ENCODE data around the gene PCSK6.

PCSK6 gene

DNA sequence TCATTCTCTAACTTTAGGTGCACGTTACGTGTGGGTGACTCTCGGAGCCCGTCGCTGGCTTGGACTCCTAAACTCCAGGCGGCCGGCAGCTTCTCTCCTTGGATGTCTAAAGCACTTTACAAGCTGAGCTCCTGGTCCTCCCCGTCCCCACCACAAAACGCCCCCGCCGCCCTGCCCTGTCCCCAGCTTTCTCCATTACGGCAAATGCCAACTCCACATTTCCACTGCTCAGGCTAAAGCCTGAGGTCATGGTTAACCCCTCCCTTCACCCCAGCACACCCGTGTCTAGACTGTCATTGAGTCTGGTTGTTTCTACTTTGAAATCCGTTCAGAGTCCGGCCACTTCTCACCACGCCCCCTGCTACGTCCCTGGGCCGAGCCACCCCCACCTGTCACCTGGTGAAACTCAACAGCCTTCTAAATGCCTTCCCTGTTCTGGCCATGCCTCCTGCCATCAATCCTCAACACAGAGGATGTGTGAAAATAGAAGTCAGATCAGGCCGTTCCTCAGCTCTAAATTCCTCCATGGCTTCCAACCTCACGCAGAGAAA lies 8.1 kb upstream of the PCSK6 start:
- Histone ChIP-seq H3K27me3 (ENCODE audit: low read depth, low read length) (no peaks in the 10 kb centered on the region), H3K36me3 (ENCODE audit: control insufficient read depth in 1 of 2, insufficient read depth in 2 of 2, low read length in 2 of 2) (no peaks in the 10 kb centered on the region), H3K4me3 (ENCODE audit: low read depth in 1 of 2, low read length in 2 of 2) (no peak overlapping the region), H3K27ac (ENCODE audit: low read length) (no peak overlapping the region), H3K9me3 (ENCODE audit: control insufficient read depth in 1 of 2, low read length in 2 of 2) (no peaks in the 10 kb centered on the region), H3K4me1 (ENCODE audit: control insufficient read depth in 1 of 2, insufficient read depth in 2 of 2, low read length in 2 of 2) (peaks cover 8 to 33% of the 10 kb centered on the region in 2 donors)

- H3K4me1 ChIP-seq (ENCODE audit: control insufficient read depth in 1 of 2, insufficient read depth in 2 of 2, low read length in 2 of 2): peaks cover 8 to 31% of the 10 kb centered on the region in 2 donors
These were observed 7.5 kb upstream of the PCSK6 start for GRCh38 chr15:101497017-101497416.

GRCh38 chr15:101496198-101496986 lies 6.9 kb upstream of the PCSK6 start:
- no peaks in the 10 kb centered on the region for H3K9me3 ChIP-seq (ENCODE audit: control insufficient read depth in 1 of 2, low read length in 2 of 2)
- no peaks in the 10 kb centered on the region for H3K27me3 ChIP-seq (ENCODE audit: low read depth, low read length)
- H3K4me3 ChIP-seq (ENCODE audit: low read depth in 1 of 2, low read length in 2 of 2): no peak overlapping the region
- no peak overlapping the region for H3K27ac ChIP-seq (ENCODE audit: low read length)
- peaks cover 8 to 25% of the 10 kb centered on the region in 2 donors for H3K4me1 ChIP-seq (ENCODE audit: control insufficient read depth in 1 of 2, insufficient read depth in 2 of 2, low read length in 2 of 2)
- H3K36me3 ChIP-seq (ENCODE audit: control insufficient read depth in 1 of 2, insufficient read depth in 2 of 2, low read length in 2 of 2): no peaks in the 10 kb centered on the region

More at GRCh38 chr15:101497017-101497416, 7.5 kb upstream of the PCSK6 start:
- no peaks in the 10 kb centered on the region for H3K9me3 ChIP-seq (ENCODE audit: control insufficient read depth in 1 of 2, low read length in 2 of 2)
- H3K27ac ChIP-seq (ENCODE audit: low read length): no peak overlapping the region
- no peaks in the 10 kb centered on the region for H3K27me3 ChIP-seq (ENCODE audit: low read depth, low read length)
- H3K4me3 ChIP-seq (ENCODE audit: low read depth in 1 of 2, low read length in 2 of 2): no peak overlapping the region
- H3K36me3 ChIP-seq (ENCODE audit: control insufficient read depth in 1 of 2, insufficient read depth in 2 of 2, low read length in 2 of 2): no peaks in the 10 kb centered on the region

DNA sequence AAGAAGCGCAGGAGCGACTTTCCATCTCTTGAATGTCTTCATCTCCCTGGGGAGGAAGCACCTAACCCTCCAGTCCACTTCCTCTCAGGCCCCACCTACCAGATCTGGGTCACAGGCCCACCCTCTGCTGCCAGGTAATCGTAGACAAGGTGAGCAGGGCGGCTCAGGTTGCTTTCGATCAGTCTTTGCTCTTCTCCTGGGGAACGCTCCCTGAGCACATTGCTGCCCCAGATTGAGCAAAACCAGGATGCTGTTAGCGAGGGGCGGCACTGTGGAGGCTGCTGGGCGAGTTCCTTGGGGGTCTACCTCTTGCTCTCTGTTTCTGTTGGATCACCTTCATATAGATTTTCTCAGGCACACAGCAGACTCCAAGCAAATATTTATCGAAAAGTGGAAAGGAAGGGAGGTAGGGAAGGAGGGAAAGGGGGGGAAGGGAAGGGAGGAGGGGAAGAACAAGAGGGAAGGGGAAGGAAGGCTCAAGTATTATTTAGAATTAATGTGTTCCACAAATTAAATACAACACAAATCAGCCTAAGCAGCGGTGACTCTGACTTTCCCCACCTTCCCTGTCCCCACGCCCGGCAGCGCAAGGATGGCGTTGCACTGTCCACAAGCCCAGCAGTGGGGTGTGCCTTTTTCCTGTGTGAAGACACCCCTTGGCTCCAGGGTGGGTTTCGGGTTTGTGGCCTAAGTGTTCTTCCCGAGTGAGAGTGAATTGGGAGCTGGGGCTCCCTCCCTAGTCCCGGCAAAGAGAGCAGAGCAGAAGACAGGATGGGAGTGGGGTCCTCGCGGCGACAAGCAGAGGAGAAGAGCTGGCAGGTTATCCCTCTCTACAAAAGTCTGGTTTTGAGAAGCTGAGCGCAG lies 6.1 kb upstream of the PCSK6 start:
- Histone ChIP-seq H3K9me3 (ENCODE audit: control insufficient read depth in 1 of 2, low read length in 2 of 2) (no peaks in the 10 kb centered on the region), H3K4me3 (ENCODE audit: low read depth in 1 of 2, low read length in 2 of 2) (no peak overlapping the region), H3K36me3 (ENCODE audit: control insufficient read depth in 1 of 2, insufficient read depth in 2 of 2, low read length in 2 of 2) (no peaks in the 10 kb centered on the region), H3K27me3 (ENCODE audit: low read depth, low read length) (no peaks in the 10 kb centered on the region), H3K27ac (ENCODE audit: low read length) (no peak overlapping the region), H3K4me1 (ENCODE audit: control insufficient read depth in 1 of 2, insufficient read depth in 2 of 2, low read length in 2 of 2) (peaks cover 4 to 17% of the 10 kb centered on the region in 2 donors)

GRCh38 chr15:101494251-101494796 lies 4.8 kb upstream of the PCSK6 start:
- Histone ChIP-seq H3K4me1 (ENCODE audit: control insufficient read depth in 1 of 2, insufficient read depth in 2 of 2, low read length in 2 of 2) (peaks cover 0 to 6% of the 10 kb centered on the region in 2 donors), H3K27me3 (ENCODE audit: low read depth, low read length) (no peaks in the 10 kb centered on the region), H3K36me3 (ENCODE audit: control insufficient read depth in 1 of 2, insufficient read depth in 2 of 2, low read length in 2 of 2) (no peaks in the 10 kb centered on the region), H3K4me3 (ENCODE audit: low read depth in 1 of 2, low read length in 2 of 2) (no peak overlapping the region), H3K27ac (ENCODE audit: low read length) (no peak overlapping the region), H3K9me3 (ENCODE audit: control insufficient read depth in 1 of 2, low read length in 2 of 2) (no peaks in the 10 kb centered on the region)

DNA sequence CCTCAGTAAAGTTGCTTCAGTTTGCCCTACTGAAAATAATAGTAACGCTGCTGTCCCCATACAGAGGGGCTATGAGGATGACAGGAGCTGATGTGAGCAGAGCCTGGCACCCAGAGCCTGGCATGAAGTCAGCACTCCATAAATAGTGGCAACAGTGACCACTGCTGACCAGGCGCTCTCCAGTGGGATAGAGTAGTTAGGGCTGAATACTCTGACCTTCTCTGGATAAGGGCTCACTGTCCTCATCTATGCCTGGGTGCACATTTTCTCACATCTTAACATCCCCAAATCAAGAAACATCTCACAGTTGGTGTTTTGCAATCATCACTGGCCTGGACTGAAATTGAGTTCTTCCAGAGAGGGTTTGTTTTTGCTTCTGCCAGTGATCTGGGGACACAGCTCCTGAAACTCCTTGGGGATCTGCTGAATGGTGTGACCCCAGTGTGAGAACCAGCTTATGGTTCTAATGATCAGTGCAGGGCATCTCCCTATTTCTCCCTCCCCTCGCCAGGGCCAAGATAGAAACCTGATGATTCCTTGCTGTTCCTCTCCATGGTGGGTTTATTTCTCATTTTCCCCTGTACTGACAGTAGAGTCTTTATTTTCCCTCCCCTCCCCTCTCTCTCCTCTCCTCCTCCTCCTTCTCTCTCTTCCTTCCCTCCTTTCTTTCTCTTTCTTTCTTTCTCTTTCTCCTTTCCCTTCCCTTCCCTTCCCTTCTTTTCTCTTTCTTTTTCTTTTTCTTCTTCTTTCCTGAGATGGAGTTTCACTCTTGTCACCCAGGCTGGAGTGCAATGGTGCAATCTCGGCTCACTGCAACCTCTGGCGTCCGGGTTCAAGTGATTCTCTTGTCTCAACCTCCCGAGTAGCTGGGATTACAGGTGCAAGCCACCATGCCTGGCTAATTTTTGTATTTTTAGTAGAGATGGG lies 3.5 kb upstream of the PCSK6 start:
- peaks cover 4% of the 10 kb centered on the region for H3K27me3 ChIP-seq (ENCODE audit: low read depth, low read length)
- H3K4me3 ChIP-seq (ENCODE audit: low read depth in 1 of 2, low read length in 2 of 2): no peak overlapping the region
- no peaks in the 10 kb centered on the region for H3K9me3 ChIP-seq (ENCODE audit: control insufficient read depth in 1 of 2, low read length in 2 of 2)
- H3K27ac ChIP-seq (ENCODE audit: low read length): no peak overlapping the region
- H3K36me3 ChIP-seq (ENCODE audit: control insufficient read depth in 1 of 2, insufficient read depth in 2 of 2, low read length in 2 of 2): no peaks in the 10 kb centered on the region
- H3K4me1 ChIP-seq (ENCODE audit: control insufficient read depth in 1 of 2, insufficient read depth in 2 of 2, low read length in 2 of 2): peaks cover 0 to 10% of the 10 kb centered on the region in 2 donors

- H3K9me3 ChIP-seq (ENCODE audit: control insufficient read depth in 1 of 2, low read length in 2 of 2): no peaks in the 10 kb centered on the region
- no peaks in the 10 kb centered on the region for H3K36me3 ChIP-seq (ENCODE audit: control insufficient read depth in 1 of 2, insufficient read depth in 2 of 2, low read length in 2 of 2)
- H3K27ac ChIP-seq (ENCODE audit: low read length): no peak overlapping the region
- H3K4me3 ChIP-seq (ENCODE audit: low read depth in 1 of 2, low read length in 2 of 2): no peak overlapping the region
- H3K4me1 ChIP-seq (ENCODE audit: control insufficient read depth in 1 of 2, insufficient read depth in 2 of 2, low read length in 2 of 2): peaks cover 0 to 10% of the 10 kb centered on the region in 2 donors
- H3K27me3 ChIP-seq (ENCODE audit: low read depth, low read length): peaks cover 6% of the 10 kb centered on the region
These were observed 2.5 kb upstream of the PCSK6 start for GRCh38 chr15:101491734-101492640.

- no peak overlapping the region for H3K27ac ChIP-seq (ENCODE audit: low read length)
These were observed 1.6 kb upstream of the PCSK6 start for GRCh38 chr15:101490922-101491733.

GRCh38 chr15:101490408-101490891 lies 943 bp upstream of the PCSK6 start:
- no peaks in the 10 kb centered on the region for H3K36me3 ChIP-seq (ENCODE audit: control insufficient read depth in 1 of 2, insufficient read depth in 2 of 2, low read length in 2 of 2)
- H3K4me1 ChIP-seq (ENCODE audit: control insufficient read depth in 1 of 2, insufficient read depth in 2 of 2, low read length in 2 of 2): peaks cover 0 to 4% of the 10 kb centered on the region in 2 donors
- H3K4me3 ChIP-seq (ENCODE audit: low read depth in 1 of 2, low read length in 2 of 2): no peak overlapping the region
- no peak overlapping the region for H3K27ac ChIP-seq (ENCODE audit: low read length)
- H3K27me3 ChIP-seq (ENCODE audit: low read depth, low read length): peaks cover 6% of the 10 kb centered on the region
- H3K9me3 ChIP-seq (ENCODE audit: control insufficient read depth in 1 of 2, low read length in 2 of 2): no peaks in the 10 kb centered on the region

More at GRCh38 chr15:101490922-101491733, 1.6 kb upstream of the PCSK6 start:
- H3K4me3 ChIP-seq (ENCODE audit: low read depth in 1 of 2, low read length in 2 of 2): no peak overlapping the region
- no peaks in the 10 kb centered on the region for H3K36me3 ChIP-seq (ENCODE audit: control insufficient read depth in 1 of 2, insufficient read depth in 2 of 2, low read length in 2 of 2)
- H3K9me3 ChIP-seq (ENCODE audit: control insufficient read depth in 1 of 2, low read length in 2 of 2): no peaks in the 10 kb centered on the region
- peaks cover 6% of the 10 kb centered on the region for H3K27me3 ChIP-seq (ENCODE audit: low read depth, low read length)
- peaks cover 0 to 6% of the 10 kb centered on the region in 2 donors for H3K4me1 ChIP-seq (ENCODE audit: control insufficient read depth in 1 of 2, insufficient read depth in 2 of 2, low read length in 2 of 2)

All from muscle layer of duodenum (tissue), 2 donors.